OCI-LY7 (cell line): ENCODE results near the gene SUN2.

Experiments used
- EZH2phosphoT487 ChIP-seq: fragments of 200-600 bp; sonication (generic); IDR thresholded peaks from 2 replicates; pipeline ENCODE4 v1.6.1; 2018; ENCODE audit warnings: low read depth, borderline replicate concordance, mild to moderate bottlenecking, mixed run types, antibody characterized with exemption, low read length, moderate library complexity, mixed read lengths
- TF ChIP-seq, protein P1 (sequence below): fragments of 200-600 bp; sonication (generic); conservative IDR thresholded peaks from 2 replicates; pipeline ENCODE4 v1.5.1; 2014; ENCODE audit warnings: mild to moderate bottlenecking, antibody characterized with exemption, low read length, moderate library complexity, mixed read lengths

DNA sequence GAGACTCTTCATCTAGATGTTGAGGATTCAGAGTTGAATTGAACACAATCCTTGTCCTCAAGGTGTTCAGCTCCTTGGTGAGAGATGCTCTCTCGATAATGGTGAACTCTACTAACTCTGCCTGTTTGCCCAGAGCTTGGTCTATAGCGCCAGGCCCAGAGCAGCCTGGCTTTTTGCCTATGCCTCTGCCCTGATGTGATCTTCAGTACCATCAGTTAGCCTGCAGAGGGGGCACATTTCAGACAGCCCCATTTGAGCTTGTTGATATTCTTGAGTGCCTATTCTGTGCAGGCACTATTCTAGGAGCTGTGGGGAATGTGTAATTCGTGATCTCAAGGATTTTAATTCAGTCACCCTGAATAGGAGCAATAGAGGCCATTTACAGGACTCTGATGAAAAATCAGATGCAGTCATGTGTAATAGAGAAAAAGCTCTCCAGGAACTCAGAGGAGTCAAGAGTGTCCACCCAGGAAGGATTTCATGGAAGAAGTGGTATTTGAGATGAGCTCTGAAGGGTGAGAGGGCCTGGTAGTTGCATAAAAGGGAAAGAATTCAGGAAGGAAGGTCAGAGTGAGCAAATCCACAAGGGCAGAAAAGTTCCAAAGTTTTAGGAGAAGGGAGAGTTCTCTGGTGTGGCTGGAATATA is 30.7 kb downstream of the SUN2 start:
- TF ChIP-seq, protein P1, sequence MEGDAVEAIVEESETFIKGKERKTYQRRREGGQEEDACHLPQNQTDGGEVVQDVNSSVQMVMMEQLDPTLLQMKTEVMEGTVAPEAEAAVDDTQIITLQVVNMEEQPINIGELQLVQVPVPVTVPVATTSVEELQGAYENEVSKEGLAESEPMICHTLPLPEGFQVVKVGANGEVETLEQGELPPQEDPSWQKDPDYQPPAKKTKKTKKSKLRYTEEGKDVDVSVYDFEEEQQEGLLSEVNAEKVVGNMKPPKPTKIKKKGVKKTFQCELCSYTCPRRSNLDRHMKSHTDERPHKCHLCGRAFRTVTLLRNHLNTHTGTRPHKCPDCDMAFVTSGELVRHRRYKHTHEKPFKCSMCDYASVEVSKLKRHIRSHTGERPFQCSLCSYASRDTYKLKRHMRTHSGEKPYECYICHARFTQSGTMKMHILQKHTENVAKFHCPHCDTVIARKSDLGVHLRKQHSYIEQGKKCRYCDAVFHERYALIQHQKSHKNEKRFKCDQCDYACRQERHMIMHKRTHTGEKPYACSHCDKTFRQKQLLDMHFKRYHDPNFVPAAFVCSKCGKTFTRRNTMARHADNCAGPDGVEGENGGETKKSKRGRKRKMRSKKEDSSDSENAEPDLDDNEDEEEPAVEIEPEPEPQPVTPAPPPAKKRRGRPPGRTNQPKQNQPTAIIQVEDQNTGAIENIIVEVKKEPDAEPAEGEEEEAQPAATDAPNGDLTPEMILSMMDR: peak; percentile 80
- no peak for TF ChIP-seq EZH2phosphoT487
